Kidney epithelial cell (primary cell): ENCODE results near the gene AK2. TPM values are rescaled to one million over a fixed set of nuclear protein-coding genes. Genes with fewer than 3 reads are reported as not detected.
A peak's percentile ranks its signal among the peaks of the same experiment; 100 is the strongest.

Experiments
- DNase-seq: peaks from one replicate; pipeline ENCODE4 v3.0.0-alpha.2; 2010; ENCODE audit warnings: low read depth
- H3K27me3 ChIP-seq: 2 replicates; pipeline ENCODE4 v1.6.0; 2011; ENCODE audit warnings: low read length; ENCODE audit not compliant: control insufficient read depth, insufficient read depth
- H3K36me3 ChIP-seq: 2 replicates; pipeline ENCODE4 v1.5.1; 2011; ENCODE audit warnings: low read length; ENCODE audit not compliant: control insufficient read depth, insufficient read depth
- H3K4me3 ChIP-seq: 2 replicates; pipeline ENCODE4 v1.5.1; 2011; ENCODE audit warnings: low read depth, mild to moderate bottlenecking, control low read depth, low read length
- total RNA-seq: library from RNA; depleted of rRNA; stranded (reverse); fragments of >200 nt; gene quantifications from 2 replicates; pipeline ENCODE4 v1.2.3, GENCODE V29; 2015
- TF ChIP-seq, protein P1 (sequence below): IDR thresholded peaks from 2 replicates; pipeline ENCODE4 v1.5.1; 2011; ENCODE audit warnings: mild to moderate bottlenecking, moderate library complexity, low read length, control low read depth, inconsistent platforms; ENCODE audit not compliant: insufficient read depth, poor library complexity, severe bottlenecking

AK2 gene
- total RNA-seq, 1 donor from 2014 or later, result 161 TPM

DNA sequence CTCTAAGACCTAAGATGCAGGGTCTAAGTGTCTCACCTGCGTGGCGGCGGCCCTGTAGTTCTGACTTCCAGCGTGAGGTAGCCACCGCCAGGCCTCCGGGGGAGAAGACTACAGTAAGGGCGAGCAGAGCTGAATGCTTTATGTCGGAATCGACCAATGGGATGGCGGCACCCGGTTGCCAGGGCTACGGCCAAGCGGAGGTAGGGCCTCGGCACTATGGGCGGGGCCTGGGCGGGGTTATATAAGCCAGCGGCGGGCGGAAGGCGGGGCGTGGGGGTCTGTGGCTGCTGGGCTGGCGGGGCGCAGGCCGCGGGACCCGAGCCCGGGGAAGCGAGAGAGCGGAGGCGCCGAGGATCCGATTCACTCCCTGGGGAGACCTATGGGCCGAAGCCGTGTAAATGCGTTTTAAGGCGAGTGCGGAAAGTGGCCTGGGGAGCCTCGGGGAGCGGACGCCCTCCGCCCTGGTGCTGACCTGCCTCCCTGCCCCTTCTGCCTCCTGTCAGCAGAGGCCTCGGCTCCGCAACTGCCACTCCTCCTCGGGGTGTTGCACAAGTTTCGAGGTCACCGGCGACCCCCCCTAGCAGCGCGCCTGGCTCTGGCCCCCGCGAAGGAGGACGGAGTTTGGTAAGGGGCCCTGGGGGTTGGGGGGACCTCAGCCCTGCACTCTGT, 44.3 kb upstream of the AK2 start, which contains the start of gene AZIN2:
Gene AZIN2 (plus strand): TSS at position 269 of the 669 bp plus-strand sequence. CDS start 1,097 bp downstream, outside the sequence.
- H3K36me3 ChIP-seq, result no peaks in the 10 kb centered on the region
- H3K27me3 ChIP-seq, result peaks cover 3% of the 10 kb centered on the region
- TF ChIP-seq, protein P1, sequence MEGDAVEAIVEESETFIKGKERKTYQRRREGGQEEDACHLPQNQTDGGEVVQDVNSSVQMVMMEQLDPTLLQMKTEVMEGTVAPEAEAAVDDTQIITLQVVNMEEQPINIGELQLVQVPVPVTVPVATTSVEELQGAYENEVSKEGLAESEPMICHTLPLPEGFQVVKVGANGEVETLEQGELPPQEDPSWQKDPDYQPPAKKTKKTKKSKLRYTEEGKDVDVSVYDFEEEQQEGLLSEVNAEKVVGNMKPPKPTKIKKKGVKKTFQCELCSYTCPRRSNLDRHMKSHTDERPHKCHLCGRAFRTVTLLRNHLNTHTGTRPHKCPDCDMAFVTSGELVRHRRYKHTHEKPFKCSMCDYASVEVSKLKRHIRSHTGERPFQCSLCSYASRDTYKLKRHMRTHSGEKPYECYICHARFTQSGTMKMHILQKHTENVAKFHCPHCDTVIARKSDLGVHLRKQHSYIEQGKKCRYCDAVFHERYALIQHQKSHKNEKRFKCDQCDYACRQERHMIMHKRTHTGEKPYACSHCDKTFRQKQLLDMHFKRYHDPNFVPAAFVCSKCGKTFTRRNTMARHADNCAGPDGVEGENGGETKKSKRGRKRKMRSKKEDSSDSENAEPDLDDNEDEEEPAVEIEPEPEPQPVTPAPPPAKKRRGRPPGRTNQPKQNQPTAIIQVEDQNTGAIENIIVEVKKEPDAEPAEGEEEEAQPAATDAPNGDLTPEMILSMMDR, result no peak
- peak within 1 kb of the TSS; percentile 73 for H3K4me3 ChIP-seq
- peak; percentile 79 for DNase-seq

DNA sequence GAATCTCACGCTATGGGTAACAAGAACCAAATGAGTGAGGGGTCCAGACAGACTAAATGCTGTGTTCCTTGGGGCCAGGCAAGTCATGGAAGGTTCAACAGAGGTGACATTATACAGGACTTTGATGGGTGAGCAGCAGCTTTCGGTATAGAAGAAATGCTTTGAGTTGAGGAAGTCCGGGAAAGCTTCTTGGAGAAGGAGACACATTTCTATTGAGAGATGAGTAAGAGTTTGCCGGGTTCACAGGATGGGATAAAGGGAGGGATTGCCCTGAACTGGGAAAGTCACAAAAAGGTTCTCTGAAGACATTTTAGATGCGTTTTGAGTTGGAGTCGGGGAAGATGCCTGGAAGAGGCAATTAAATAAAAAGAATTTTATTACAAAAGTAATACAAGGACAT, 43.7 kb upstream of the AK2 start:
- no peak for DNase-seq
- H3K27me3 ChIP-seq, result peaks cover 3% of the 10 kb centered on the region
- no peaks in the 10 kb centered on the region for H3K36me3 ChIP-seq
- peak overlapping the region; percentile 73 for H3K4me3 ChIP-seq
- TF ChIP-seq, protein P1, result no peak

DNA sequence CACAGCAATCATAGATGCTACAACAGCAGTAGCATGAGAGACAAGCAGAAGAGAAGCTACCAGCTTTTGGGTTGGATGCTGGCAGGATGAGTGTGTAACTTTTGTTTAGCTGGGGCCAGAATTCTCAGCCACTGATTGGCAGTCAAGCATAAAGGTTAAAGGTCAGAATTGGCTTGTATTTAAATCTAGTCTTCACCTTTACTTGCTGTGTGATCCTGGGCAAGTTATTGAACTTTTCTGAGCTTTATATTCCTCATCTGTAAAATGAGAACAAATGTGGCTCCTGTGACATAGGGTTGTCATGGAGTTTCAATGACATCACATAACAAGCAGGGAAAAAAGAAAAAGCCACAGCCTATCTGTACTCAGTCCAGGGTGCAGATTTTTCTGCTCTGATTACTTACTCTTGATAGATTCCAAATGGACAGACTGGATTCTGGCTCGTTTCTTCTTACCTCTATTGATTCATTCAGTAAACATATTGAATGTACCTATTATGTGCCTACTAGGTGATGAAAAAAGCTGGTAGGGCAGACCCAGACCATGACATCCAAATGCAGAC, 41.4 kb upstream of the AK2 start:
- Histone ChIP-seq H3K4me3 (no peak overlapping the region), H3K27me3 (peaks cover 3% of the 10 kb centered on the region), H3K36me3 (no peaks in the 10 kb centered on the region)
- TF ChIP-seq, protein P1, result no peak
- DNase-seq, result no peak

DNA sequence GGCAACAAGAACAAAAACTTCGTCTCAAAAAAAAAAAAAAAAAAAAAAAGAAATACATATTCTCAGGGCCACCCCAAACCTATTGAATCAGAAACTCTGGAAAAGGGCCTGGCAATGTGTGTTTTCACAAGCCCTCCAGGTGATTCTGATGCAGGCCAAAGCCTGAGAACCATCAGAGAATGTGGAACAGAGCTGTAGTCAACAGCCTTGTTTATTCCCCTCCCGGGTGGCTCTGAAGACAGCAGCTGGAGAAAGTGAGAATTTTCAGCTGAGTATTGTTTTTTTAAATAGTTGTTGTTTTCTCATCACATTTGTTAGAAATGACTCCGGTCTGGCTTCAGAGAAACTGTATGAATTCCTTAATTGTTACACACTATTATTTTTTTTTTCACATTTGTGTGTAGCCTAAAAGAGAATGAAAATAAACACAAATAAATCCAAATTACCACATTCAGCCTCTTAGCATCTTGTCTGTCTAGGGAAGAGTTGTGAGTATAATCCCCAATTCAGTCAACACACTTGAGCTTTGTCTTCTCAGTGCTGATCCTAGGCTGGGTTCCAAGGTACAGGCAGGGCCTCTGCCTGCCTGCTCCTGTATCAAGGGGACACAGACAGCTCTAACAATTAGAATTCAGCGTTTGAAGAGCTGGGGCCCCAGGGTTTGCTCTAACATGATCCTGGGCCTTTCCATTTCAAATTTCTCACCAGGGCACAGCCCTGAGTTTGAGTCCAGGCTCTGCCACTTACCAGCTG, 37.7 kb upstream of the AK2 start:
- TF ChIP-seq, protein P1, result no peak
- no peak overlapping the region for H3K4me3 ChIP-seq
- H3K27me3 ChIP-seq, result no peaks in the 10 kb centered on the region
- no peak for DNase-seq
- H3K36me3 ChIP-seq, result no peaks in the 10 kb centered on the region

DNA sequence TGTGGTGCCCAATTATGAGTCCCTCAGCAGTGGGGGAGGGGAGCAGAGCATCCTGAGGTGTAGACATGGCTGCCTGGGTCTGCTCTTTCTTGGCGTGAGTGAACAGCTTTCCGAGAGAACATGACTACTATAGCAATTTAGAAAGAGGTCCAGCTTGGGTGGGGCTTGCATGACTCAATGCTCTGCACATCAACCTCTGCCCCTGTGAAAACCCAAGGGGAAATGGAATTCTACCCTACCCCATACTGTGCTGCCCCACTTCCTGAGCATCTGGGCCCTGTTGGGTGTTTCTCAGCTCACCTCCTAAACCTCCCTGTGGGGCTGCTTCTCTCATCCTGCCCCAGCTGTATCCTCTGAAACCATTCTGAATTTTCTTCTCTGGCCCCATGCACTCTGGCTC, 36.0 kb upstream of the AK2 start:
- DNase-seq, result no peak
- TF ChIP-seq, protein P1, result no peak
- Histone ChIP-seq H3K27me3 (no peaks in the 10 kb centered on the region), H3K4me3 (no peak overlapping the region), H3K36me3 (no peaks in the 10 kb centered on the region)
